ENCODE measurements around the gene PIGH.

GRCh38 chr14:67569651-67570290 lies 30.3 kb downstream of the PIGH start:
- TF ChIP-seq, protein P1, sequence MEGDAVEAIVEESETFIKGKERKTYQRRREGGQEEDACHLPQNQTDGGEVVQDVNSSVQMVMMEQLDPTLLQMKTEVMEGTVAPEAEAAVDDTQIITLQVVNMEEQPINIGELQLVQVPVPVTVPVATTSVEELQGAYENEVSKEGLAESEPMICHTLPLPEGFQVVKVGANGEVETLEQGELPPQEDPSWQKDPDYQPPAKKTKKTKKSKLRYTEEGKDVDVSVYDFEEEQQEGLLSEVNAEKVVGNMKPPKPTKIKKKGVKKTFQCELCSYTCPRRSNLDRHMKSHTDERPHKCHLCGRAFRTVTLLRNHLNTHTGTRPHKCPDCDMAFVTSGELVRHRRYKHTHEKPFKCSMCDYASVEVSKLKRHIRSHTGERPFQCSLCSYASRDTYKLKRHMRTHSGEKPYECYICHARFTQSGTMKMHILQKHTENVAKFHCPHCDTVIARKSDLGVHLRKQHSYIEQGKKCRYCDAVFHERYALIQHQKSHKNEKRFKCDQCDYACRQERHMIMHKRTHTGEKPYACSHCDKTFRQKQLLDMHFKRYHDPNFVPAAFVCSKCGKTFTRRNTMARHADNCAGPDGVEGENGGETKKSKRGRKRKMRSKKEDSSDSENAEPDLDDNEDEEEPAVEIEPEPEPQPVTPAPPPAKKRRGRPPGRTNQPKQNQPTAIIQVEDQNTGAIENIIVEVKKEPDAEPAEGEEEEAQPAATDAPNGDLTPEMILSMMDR (IDR thresholded peaks at IDR 0.05; ENCODE audit: poor library complexity, severe bottlenecking): no peak
- TF ChIP-seq EP300 (conservative IDR thresholded peaks at IDR 0.05; ENCODE audit: poor library complexity, severe bottlenecking) (no peak), POLR2AphosphoS5 (IDR thresholded peaks at IDR 0.05) (no peak), TAF1 (IDR thresholded peaks at IDR 0.05; ENCODE audit: low read depth) (no peak), REST (IDR thresholded peaks at IDR 0.05; ENCODE audit: borderline replicate concordance) (no peak), SMC3 (conservative IDR thresholded peaks at IDR 0.05; ENCODE audit: poor library complexity) (no peak), EZH2 (IDR thresholded peaks at IDR 0.05; ENCODE audit: borderline replicate concordance, insufficient read depth, low read length, poor library complexity, severe bottlenecking) (no peak), MXI1 (conservative IDR thresholded peaks at IDR 0.05; ENCODE audit: poor library complexity, severe bottlenecking) (no peak)
